Measurements from ENCODE around the gene RHEB. TPM values are rescaled to one million over a fixed set of nuclear protein-coding genes. Genes with fewer than 3 reads are reported as not detected.

RHEB gene
- total RNA-seq, 4 donors from 2014 or later = 37.1 to 82.6 (median 54.4) TPM

DNA sequence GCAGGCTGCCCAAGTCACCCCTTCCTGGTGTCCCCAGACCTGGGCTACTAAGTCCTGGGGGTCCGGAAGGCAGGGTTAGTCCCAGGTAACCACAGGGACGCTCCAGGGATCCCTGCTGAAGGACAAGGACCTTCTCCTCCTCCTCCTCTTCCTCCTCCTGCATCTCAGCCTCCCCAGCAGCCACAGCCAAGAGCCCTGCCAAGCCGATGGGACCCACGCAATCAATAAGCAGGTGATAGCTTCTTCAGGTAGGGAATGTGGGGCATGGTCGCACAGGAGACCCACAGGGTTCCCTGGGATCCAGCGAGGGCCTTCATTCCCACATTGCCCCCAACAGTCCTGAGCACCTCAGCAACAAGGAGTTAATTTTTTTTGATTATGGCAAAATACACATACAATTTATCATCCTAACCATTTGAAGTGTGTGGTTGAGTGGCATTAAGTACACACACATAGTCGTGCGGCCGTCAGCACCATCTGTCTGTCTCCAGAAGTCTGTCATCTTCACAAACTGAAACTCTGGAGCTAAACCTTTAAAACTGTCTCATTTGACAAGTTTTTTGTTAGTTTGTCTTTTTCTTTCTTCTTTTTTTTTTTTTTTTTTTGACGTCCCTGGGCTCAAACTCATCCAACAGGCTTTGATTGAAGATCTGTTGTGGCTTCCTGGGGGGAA is 91.9 kb downstream of the RHEB start:
- Histone ChIP-seq H3K9me3 (no peaks in the 10 kb centered on the region), H3K36me3 (no peaks in the 10 kb centered on the region), H3K4me3 (no peak overlapping the region), H3K27ac (peak overlapping the region; percentile 34 to 88 (median 76)), H3K27me3 (peaks cover 0 to 16% (median 0%) of the 10 kb centered on the region in 4 donors), H3K4me1 (peaks cover 6 to 53% (median 22%) of the 10 kb centered on the region in 3 donors)
- no peak for DNase-seq
- TF ChIP-seq, protein P1, sequence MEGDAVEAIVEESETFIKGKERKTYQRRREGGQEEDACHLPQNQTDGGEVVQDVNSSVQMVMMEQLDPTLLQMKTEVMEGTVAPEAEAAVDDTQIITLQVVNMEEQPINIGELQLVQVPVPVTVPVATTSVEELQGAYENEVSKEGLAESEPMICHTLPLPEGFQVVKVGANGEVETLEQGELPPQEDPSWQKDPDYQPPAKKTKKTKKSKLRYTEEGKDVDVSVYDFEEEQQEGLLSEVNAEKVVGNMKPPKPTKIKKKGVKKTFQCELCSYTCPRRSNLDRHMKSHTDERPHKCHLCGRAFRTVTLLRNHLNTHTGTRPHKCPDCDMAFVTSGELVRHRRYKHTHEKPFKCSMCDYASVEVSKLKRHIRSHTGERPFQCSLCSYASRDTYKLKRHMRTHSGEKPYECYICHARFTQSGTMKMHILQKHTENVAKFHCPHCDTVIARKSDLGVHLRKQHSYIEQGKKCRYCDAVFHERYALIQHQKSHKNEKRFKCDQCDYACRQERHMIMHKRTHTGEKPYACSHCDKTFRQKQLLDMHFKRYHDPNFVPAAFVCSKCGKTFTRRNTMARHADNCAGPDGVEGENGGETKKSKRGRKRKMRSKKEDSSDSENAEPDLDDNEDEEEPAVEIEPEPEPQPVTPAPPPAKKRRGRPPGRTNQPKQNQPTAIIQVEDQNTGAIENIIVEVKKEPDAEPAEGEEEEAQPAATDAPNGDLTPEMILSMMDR (IDR thresholded peaks at IDR 0.05) = no peak
- TF ChIP-seq POLR2A (IDR thresholded peaks at IDR 0.05) = no peak
- WGBS, 2 donors = 64 to 65% methylated on average over 6 to 9 of the region's 10 CpGs
- intact Hi-C loops (cut with DNase I) = no loop called here

DNA sequence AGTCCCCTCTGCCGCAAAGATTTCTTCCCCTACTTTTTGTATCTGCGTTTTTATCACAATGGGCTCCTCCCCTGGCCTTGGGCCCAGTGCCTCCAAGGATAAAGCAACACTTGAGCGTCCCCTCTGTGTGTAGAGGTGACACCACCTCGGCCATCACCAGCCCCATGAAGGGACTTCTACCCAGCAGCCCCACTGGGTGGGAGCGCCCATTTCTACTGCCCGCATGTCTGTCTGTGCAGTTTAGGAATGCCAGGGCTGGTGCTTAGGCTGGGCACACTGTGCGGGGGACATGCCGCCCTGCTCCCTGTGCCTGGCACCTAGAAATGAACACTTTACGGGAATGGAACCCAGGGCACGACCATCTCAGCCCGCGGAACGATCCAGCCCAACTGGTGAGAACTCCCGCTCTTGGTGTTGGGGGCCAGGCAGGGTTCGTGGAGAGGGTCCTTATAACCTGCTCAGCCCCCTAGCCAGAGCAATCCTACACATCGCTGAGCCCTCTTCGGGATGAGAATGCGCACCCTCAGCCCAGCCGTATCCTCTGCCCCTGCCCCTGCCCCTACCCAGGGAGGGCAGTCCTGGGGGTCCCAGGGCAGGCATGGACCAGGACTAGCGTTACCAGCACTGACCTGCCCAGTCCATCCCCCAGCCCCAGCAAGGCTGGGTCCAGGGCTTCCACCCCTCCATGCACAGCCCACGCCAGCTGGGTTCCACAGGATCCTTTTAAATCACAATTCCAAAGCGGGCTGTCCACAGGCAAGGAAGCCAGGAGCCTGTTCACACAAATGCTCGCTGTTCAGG is 92.6 kb downstream of the RHEB start:
- Histone ChIP-seq H3K9me3 (peaks cover 0 to 6% (median 5%) of the 10 kb centered on the region in 3 donors), H3K36me3 (no peaks in the 10 kb centered on the region), H3K27me3 (peaks cover 0 to 17% (median 0%) of the 10 kb centered on the region in 4 donors), H3K27ac (peak overlapping the region; percentile 30 to 88 (median 76)), H3K4me1 (peaks cover 6 to 49% (median 20%) of the 10 kb centered on the region in 3 donors), H3K4me3 (no peak overlapping the region)
- no peak for TF ChIP-seq POLR2A (IDR thresholded peaks at IDR 0.05)
- TF ChIP-seq, protein P1 (IDR thresholded peaks at IDR 0.05) = no peak
- WGBS, 2 donors = 79 to 83% methylated on average over 19 to 20 of the region's 23 CpGs
- no peak for DNase-seq
- intact Hi-C loops (cut with DNase I) = no loop called here

GRCh38 chr7:151426441-151426903 is 93.2 kb downstream of the RHEB start:
- TF ChIP-seq, protein P1 (IDR thresholded peaks at IDR 0.05) = no peak
- TF ChIP-seq POLR2A (IDR thresholded peaks at IDR 0.05) = no peak
- 43 to 48% methylated on average over 12 to 14 of the region's 14 CpGs for WGBS, 2 donors

GRCh38 chr7:151425670-151426440 is 93.8 kb downstream of the RHEB start:
- H3K4me3 ChIP-seq = peak overlapping the region in 1 of 4 donors; percentile 16
- TF ChIP-seq, protein P1 (IDR thresholded peaks at IDR 0.05) = no peak
- no peak for TF ChIP-seq POLR2A (IDR thresholded peaks at IDR 0.05)
- DNase-seq = no peak

More at GRCh38 chr7:151426441-151426903, 93.2 kb downstream of the RHEB start:
- no peak for DNase-seq
- H3K9me3 ChIP-seq = peaks cover 0 to 10% (median 8%) of the 10 kb centered on the region in 3 donors
- peak overlapping the region in 1 of 4 donors; percentile 16 for H3K4me3 ChIP-seq
- intact Hi-C loops (cut with DNase I) = no loop called here
- peaks cover 0 to 19% (median 0%) of the 10 kb centered on the region in 4 donors for H3K27me3 ChIP-seq
- H3K27ac ChIP-seq = peak overlapping the region; percentile 41 to 88 (median 76)
- H3K4me1 ChIP-seq = peaks cover 6 to 49% (median 20%) of the 10 kb centered on the region in 3 donors
- no peaks in the 10 kb centered on the region for H3K36me3 ChIP-seq

More at GRCh38 chr7:151425670-151426440, 93.8 kb downstream of the RHEB start:
- peaks cover 0 to 19% (median 0%) of the 10 kb centered on the region in 4 donors for H3K27me3 ChIP-seq
- 45 to 56% methylated on average over 6 to 7 of the region's 7 CpGs for WGBS, 2 donors
- H3K4me1 ChIP-seq = peaks cover 6 to 49% (median 20%) of the 10 kb centered on the region in 3 donors
- H3K9me3 ChIP-seq = peaks cover 0 to 10% (median 8%) of the 10 kb centered on the region in 3 donors
- H3K36me3 ChIP-seq = no peaks in the 10 kb centered on the region
- H3K27ac ChIP-seq = peak overlapping the region; percentile 41 to 88 (median 76)
- intact Hi-C loops (cut with DNase I) = no loop called here

Measured in esophagus squamous epithelium (tissue), 5 donors.